Right lobe of liver (tissue), 6 donors: ENCODE data around the gene MYRF. TPM values are rescaled to one million over a fixed set of nuclear protein-coding genes. Genes with fewer than 3 reads are reported as not detected.
A peak's percentile ranks its signal among the peaks of the same experiment; 100 is the strongest.

Experiments used
- ATAC-seq, 4 donors: fragments of 200-7000 bp; cut with Tn5 transposase; one replicate each; pipeline ENCODE4 v1.9.1; 2020; ENCODE audit warnings: mild to moderate bottlenecking in 4 of 4, moderate library complexity in 4 of 4
- DNase-seq, 3 donors: peaks; one replicate each; pipeline ENCODE4 v3.0.0-alpha.2; 2020
- H3K27ac ChIP-seq, 3 donors: fragments of 200-600 bp; one replicate each; pipeline ENCODE4 v1.8.0; 2022
- H3K27me3 ChIP-seq, 2 donors: fragments of 200-600 bp; one replicate each; pipeline ENCODE4 v1.8.0; 2022
- H3K36me3 ChIP-seq, 4 donors: fragments of 200-600 bp; sonication (generic) in 1 of 4; one replicate each; pipeline versions ENCODE4 v1.5.1 to v1.8.0; 2017 to 2022; ENCODE audit warnings: control low read depth in 1 of 4
- H3K4me1 ChIP-seq, 4 donors: fragments of 200-600 bp; sonication (generic) in 1 of 4; one replicate each; pipeline versions ENCODE4 v1.5.1 to v1.8.0; 2017 to 2022; ENCODE audit warnings: control low read depth in 1 of 4
- H3K4me3 ChIP-seq, 3 donors: fragments of 200-600 bp; one replicate each; pipeline ENCODE4 v1.8.0; 2022
- H3K9me3 ChIP-seq, 4 donors: fragments of 200-600 bp; sonication (generic) in 1 of 4; one replicate each; pipeline versions ENCODE4 v1.5.1 to v1.8.0; 2017 to 2022; ENCODE audit warnings: control low read depth in 1 of 4
- CTCF ChIP-seq, 4 donors: fragments of 200-600 bp in 3 of 4; fragments of 450-650 bp in 1 of 4; IDR thresholded peaks; one replicate each; pipeline versions ENCODE4 v1.5.1 to v1.8.0; 2016 to 2022; ENCODE audit warnings: antibody characterized with exemption in 4 of 4, mild to moderate bottlenecking in 2 of 4
- POLR2A ChIP-seq: fragments of 450-650 bp; IDR thresholded peaks from one replicate; pipeline ENCODE4 v1.6.1; 2017; ENCODE audit warnings: antibody characterized with exemption, mild to moderate bottlenecking
- WGBS: methylation state at CpG from one replicate; pipeline ENCODE4 v1.1.6; 2018; ENCODE audit warnings: low coverage, low lambda C conversion rate; ENCODE audit not compliant: insufficient coverage; ENCODE audit errors: missing lambda C conversion rate; 5-methylcytosine and 5-hydroxymethylcytosine counted together
- intact Hi-C, 2 donors: fragments of 100-400 bp; cut with DNase I; formaldehyde crosslinking; loops; one replicate each; pipeline versions ENCODE4 v1.11.2 to v1.14.1; 2022
- microRNA counts: library from miRNA; unstranded; fragments of <30 nt; microRNA quantifications from one replicate; lab custom pipeline; 2016
- total RNA-seq, 6 experiments: library from RNA; depleted of rRNA in 2 of 6; stranded (reverse); fragments of >200 nt in 2 of 6; fragmentation: NEBNext Ultra II Directional in 3 of 6; extraction: Animal tissue kit (Norgen Biotek cat#: 25700) in 3 of 6; gene quantifications; one replicate each; pipeline versions ENCODE4 v1.1.0 to v1.2.4, GENCODE V29; 2016 to 2023
- donor health status: DM: no; HTN: yes; CAD: no.
- donor health status: DM: no; HTN: no; CAD: no.
- donor health status: DM: no; HTN: no; CAD: no.
- donor health status: DM: no; HTN: yes; CAD: no.
- donor health status: DM: no; HTN: yes; CAD: no.

Gene MYRF
- total RNA-seq, 6 experiments from 2014 or later = 7.6 to 16.4 (median 11.6) TPM

GRCh38 chr11:61833926-61834277 lies 81.5 kb downstream of the MYRF start:
- H3K9me3 ChIP-seq = no peaks in the 10 kb centered on the region
- H3K36me3 ChIP-seq = no peaks in the 10 kb centered on the region
- no peak for TF ChIP-seq POLR2A
- no peak for TF ChIP-seq CTCF (IDR thresholded peaks at IDR 0.05)
- no peak for ATAC-seq
- peak overlapping the region in 1 of 3 donors; percentile 27 for H3K27ac ChIP-seq
- peaks cover 0 to 19% (median 9%) of the 10 kb centered on the region in 4 donors for H3K4me1 ChIP-seq
- no peaks in the 10 kb centered on the region for H3K27me3 ChIP-seq
- DNase-seq = no peak
- intact Hi-C loops = no loop called here
- WGBS = 82% methylated on average over 4 of the region's 12 CpGs
- no peak overlapping the region for H3K4me3 ChIP-seq

- DNase-seq = no peak
Measured at GRCh38 chr11:61834278-61835048, 82.0 kb downstream of the MYRF start.

GRCh38 chr11:61836193-61836592 lies 83.8 kb downstream of the MYRF start:
- Histone ChIP-seq H3K36me3 (peaks cover 0 to 11% (median 0%) of the 10 kb centered on the region in 4 donors), H3K27ac (no peak overlapping the region), H3K27me3 (no peaks in the 10 kb centered on the region), H3K9me3 (no peaks in the 10 kb centered on the region), H3K4me3 (no peak overlapping the region), H3K4me1 (peaks cover 0 to 11% (median 3%) of the 10 kb centered on the region in 4 donors)
- ATAC-seq = no peak
- intact Hi-C loops = no loop called here
- no peak for DNase-seq
- 97% methylated on average over 5 of the region's 8 CpGs for WGBS
- TF ChIP-seq POLR2A (no peak), CTCF (IDR thresholded peaks at IDR 0.05) (no peak)

More at GRCh38 chr11:61834278-61835048, 82.0 kb downstream of the MYRF start:
- no peaks in the 10 kb centered on the region for H3K9me3 ChIP-seq
- no peaks in the 10 kb centered on the region for H3K27me3 ChIP-seq
- intact Hi-C loops = no loop called here
- WGBS = 69% methylated on average over 3 of the region's 12 CpGs
- H3K4me1 ChIP-seq = peaks cover 0 to 15% (median 7%) of the 10 kb centered on the region in 4 donors
- H3K27ac ChIP-seq = peak overlapping the region in 2 of 3 donors; percentile 33 to 47
- H3K4me3 ChIP-seq = no peak overlapping the region
- ATAC-seq = peak; percentile 43 to 64 (median 60)
- TF ChIP-seq CTCF (IDR thresholded peaks at IDR 0.05) (no peak), POLR2A (no peak)
- H3K36me3 ChIP-seq = no peaks in the 10 kb centered on the region

GRCh38 chr11:61837411-61838005 lies 85.1 kb downstream of the MYRF start:
- ATAC-seq (no peak), DNase-seq (no peak)
- Histone ChIP-seq H3K9me3 (no peaks in the 10 kb centered on the region), H3K27me3 (no peaks in the 10 kb centered on the region), H3K4me3 (no peak overlapping the region), H3K4me1 (peaks cover 0 to 3% (median under 1%) of the 10 kb centered on the region in 4 donors), H3K36me3 (peaks cover 0 to 11% (median 0%) of the 10 kb centered on the region in 4 donors), H3K27ac (no peak overlapping the region)
- TF ChIP-seq CTCF (IDR thresholded peaks at IDR 0.05) (no peak), POLR2A (no peak)
- 87% methylated on average over 5 of the region's 15 CpGs for WGBS
- intact Hi-C loops = no loop called here

MicroRNAs encoded within 50 kb of the gene (microRNA counts, 767-probe panel; counts per million panel counts)
- microRNA hsa-miR-1908 (lab: Ali Mortazavi, UCI) (237 counts per million), microRNA hsa-miR-611 (lab: Ali Mortazavi, UCI) (237 counts per million)

Other genes starting within 250 kb of the MYRF start
- not detected for gene LRRC10B, start 243.9 kb upstream of the MYRF start, total RNA-seq
- gene SYT7, start 171.6 kb upstream of the MYRF start, total RNA-seq = 10 to 100 TPM; 13.1 to 70.8 (median 31.6) TPM
- 1 to 10 TPM in 2 of 6 experiments, under 1 TPM in 4; 0.33 to 5.5 (median 0.79) TPM for gene DAGLA, start 72.2 kb upstream of the MYRF start, total RNA-seq
- gene TMEM258, start 40.0 kb downstream of the MYRF start, total RNA-seq = 10 to 100 TPM; 31.6 to 74.5 (median 55.3) TPM
- 10 to 100 TPM in 2 of 6 experiments, 1 to 10 TPM in 4; 4.0 to 13.3 (median 5.4) TPM for gene FEN1, start 40.3 kb downstream of the MYRF start, total RNA-seq
- gene FADS1, start 64.4 kb downstream of the MYRF start, total RNA-seq = 10 to 100 TPM; 18.3 to 87.6 (median 34.8) TPM
- 100 to 1,000 TPM in 4 of 6 experiments, 1 to 10 TPM in 2; 4.2 to 166 (median 110) TPM for gene FADS2, start 75.7 kb downstream of the MYRF start, total RNA-seq
- 10 to 100 TPM; 13.0 to 69.8 (median 22.7) TPM for gene FADS3, start 138.9 kb downstream of the MYRF start, total RNA-seq
- gene RAB3IL1, start 164.9 kb downstream of the MYRF start, total RNA-seq = 1 to 10 TPM; 3.2 to 9.1 (median 4.2) TPM
- gene BEST1, start 197.7 kb downstream of the MYRF start, total RNA-seq = 1 to 10 TPM in 3 of 6 experiments, under 1 TPM in 3; 0.55 to 2.3 (median 0.91) TPM
- gene FTH1, start 215.0 kb downstream of the MYRF start, total RNA-seq = 1,000 to 10,000 TPM; 1,131 to 2,981 (median 2,140) TPM